GM12878 (cell line): ENCODE data around the gene UBASH3A.

ENCODE experiments used
- ATF7 ChIP-seq: fragments of 450-650 bp; IDR thresholded peaks from 2 replicates; pipeline ENCODE4 v1.6.1; 2016; ENCODE audit warnings: low read depth, mild to moderate bottlenecking
- CHD2 ChIP-seq: IDR thresholded peaks from 2 replicates; pipeline ENCODE4 v1.6.1; 2011; ENCODE audit warnings: low read depth, low read length, improper control_type of control experiment, borderline replicate concordance
- EED ChIP-seq: sonication (generic); IDR thresholded peaks from 2 replicates; pipeline ENCODE4 v1.6.1; 2016; ENCODE audit warnings: antibody characterized with exemption, low read depth
- EP300 ChIP-seq, 2 experiments: fragments of 150-350 bp in 1 of 2; IDR thresholded peaks; 2 replicates each; pipeline ENCODE4 v1.6.1; 2011 to 2012; ENCODE audit warnings: low read depth in 2 of 2, low read length in 2 of 2, borderline replicate concordance in 1 of 2, improper control_type of control experiment in 1 of 2, inconsistent platforms in 1 of 2; ENCODE audit not compliant: control insufficient read depth in 1 of 2
- JUNB ChIP-seq: IDR thresholded peaks from 2 replicates; pipeline ENCODE4 v1.6.1; 2016; ENCODE audit warnings: antibody characterized with exemption, mild to moderate bottlenecking
- MTA2 ChIP-seq: fragments of 450-650 bp; IDR thresholded peaks from 2 replicates; pipeline ENCODE4 v1.6.1; 2016; ENCODE audit warnings: low read depth, mild to moderate bottlenecking, moderate library complexity
- MYC ChIP-seq: IDR thresholded peaks from 2 replicates; pipeline ENCODE4 v1.6.1; 2011; ENCODE audit warnings: mild to moderate bottlenecking, low read length, moderate library complexity, inconsistent platforms; ENCODE audit not compliant: insufficient read depth, insufficient replicate concordance, insufficient read length, severe bottlenecking
- NBN ChIP-seq: fragments of 450-650 bp; IDR thresholded peaks from 2 replicates; pipeline ENCODE4 v1.6.1; 2016
- SRF ChIP-seq, 2 experiments: IDR thresholded peaks; 2 replicates each; pipeline ENCODE4 v1.6.1; 2011; ENCODE audit warnings: low read depth in 2 of 2, low read length in 2 of 2, mild to moderate bottlenecking in 1 of 2, moderate library complexity in 1 of 2
- TF ChIP-seq, protein P1 (sequence below), 3 experiments: IDR thresholded peaks in 2 of 3; conservative IDR thresholded peaks in 1 of 3; 2 replicates each; pipeline ENCODE4 v1.5.1; 2011; ENCODE audit warnings: low read depth in 3 of 3, low read length in 3 of 3, mild to moderate bottlenecking in 3 of 3, control low read depth in 2 of 3, moderate library complexity in 2 of 3, inconsistent platforms in 1 of 3, mixed read lengths in 1 of 3; ENCODE audit not compliant: control insufficient read depth in 2 of 3, insufficient read depth in 1 of 3; ENCODE audit errors: extremely low read depth in 1 of 3
- TF ChIP-seq, protein P2 (sequence below): fragments of 450-650 bp; formaldehyde crosslinking; IDR thresholded peaks from 2 replicates; pipeline ENCODE4 v1.4.0; 2020; ENCODE audit warnings: mild to moderate bottlenecking, moderate library complexity
- TF ChIP-seq, protein P3 (sequence below): IDR thresholded peaks from 2 replicates; pipeline ENCODE4 v1.6.1; 2011; ENCODE audit warnings: mild to moderate bottlenecking, low read depth, low read length, moderate library complexity; ENCODE audit not compliant: insufficient replicate concordance

- TF ChIP-seq NBN (no peak), ATF7 (no peak), MTA2 (no peak), EP300 (IDR thresholded peaks at IDR 0.05; ENCODE audit: borderline replicate concordance in 1 of 2, control insufficient read depth in 1 of 2, low read depth in 2 of 2, low read length in 2 of 2) (no peak), EED (no peak), JUNB (no peak), CHD2 (no peak), MYC (no peak), SRF (IDR thresholded peaks at IDR 0.05; ENCODE audit: low read depth in 2 of 2, low read length in 2 of 2) (no peak)
- TF ChIP-seq, protein P1, sequence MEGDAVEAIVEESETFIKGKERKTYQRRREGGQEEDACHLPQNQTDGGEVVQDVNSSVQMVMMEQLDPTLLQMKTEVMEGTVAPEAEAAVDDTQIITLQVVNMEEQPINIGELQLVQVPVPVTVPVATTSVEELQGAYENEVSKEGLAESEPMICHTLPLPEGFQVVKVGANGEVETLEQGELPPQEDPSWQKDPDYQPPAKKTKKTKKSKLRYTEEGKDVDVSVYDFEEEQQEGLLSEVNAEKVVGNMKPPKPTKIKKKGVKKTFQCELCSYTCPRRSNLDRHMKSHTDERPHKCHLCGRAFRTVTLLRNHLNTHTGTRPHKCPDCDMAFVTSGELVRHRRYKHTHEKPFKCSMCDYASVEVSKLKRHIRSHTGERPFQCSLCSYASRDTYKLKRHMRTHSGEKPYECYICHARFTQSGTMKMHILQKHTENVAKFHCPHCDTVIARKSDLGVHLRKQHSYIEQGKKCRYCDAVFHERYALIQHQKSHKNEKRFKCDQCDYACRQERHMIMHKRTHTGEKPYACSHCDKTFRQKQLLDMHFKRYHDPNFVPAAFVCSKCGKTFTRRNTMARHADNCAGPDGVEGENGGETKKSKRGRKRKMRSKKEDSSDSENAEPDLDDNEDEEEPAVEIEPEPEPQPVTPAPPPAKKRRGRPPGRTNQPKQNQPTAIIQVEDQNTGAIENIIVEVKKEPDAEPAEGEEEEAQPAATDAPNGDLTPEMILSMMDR (IDR thresholded peaks at IDR 0.05 in 2 of 3, conservative IDR thresholded peaks at IDR 0.05 in 1 of 3; ENCODE audit: control insufficient read depth in 2 of 3, extremely low read depth in 1 of 3, insufficient read depth in 1 of 3, low read depth in 3 of 3, low read length in 3 of 3): no peak
- TF ChIP-seq, protein P2, sequence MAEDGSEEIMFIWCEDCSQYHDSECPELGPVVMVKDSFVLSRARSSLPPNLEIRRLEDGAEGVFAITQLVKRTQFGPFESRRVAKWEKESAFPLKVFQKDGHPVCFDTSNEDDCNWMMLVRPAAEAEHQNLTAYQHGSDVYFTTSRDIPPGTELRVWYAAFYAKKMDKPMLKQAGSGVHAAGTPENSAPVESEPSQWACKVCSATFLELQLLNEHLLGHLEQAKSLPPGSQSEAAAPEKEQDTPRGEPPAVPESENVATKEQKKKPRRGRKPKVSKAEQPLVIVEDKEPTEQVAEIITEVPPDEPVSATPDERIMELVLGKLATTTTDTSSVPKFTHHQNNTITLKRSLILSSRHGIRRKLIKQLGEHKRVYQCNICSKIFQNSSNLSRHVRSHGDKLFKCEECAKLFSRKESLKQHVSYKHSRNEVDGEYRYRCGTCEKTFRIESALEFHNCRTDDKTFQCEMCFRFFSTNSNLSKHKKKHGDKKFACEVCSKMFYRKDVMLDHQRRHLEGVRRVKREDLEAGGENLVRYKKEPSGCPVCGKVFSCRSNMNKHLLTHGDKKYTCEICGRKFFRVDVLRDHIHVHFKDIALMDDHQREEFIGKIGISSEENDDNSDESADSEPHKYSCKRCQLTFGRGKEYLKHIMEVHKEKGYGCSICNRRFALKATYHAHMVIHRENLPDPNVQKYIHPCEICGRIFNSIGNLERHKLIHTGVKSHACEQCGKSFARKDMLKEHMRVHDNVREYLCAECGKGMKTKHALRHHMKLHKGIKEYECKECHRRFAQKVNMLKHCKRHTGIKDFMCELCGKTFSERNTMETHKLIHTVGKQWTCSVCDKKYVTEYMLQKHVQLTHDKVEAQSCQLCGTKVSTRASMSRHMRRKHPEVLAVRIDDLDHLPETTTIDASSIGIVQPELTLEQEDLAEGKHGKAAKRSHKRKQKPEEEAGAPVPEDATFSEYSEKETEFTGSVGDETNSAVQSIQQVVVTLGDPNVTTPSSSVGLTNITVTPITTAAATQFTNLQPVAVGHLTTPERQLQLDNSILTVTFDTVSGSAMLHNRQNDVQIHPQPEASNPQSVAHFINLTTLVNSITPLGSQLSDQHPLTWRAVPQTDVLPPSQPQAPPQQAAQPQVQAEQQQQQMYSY (CRISPR knock-in tag): no peak
- TF ChIP-seq, protein P3, sequence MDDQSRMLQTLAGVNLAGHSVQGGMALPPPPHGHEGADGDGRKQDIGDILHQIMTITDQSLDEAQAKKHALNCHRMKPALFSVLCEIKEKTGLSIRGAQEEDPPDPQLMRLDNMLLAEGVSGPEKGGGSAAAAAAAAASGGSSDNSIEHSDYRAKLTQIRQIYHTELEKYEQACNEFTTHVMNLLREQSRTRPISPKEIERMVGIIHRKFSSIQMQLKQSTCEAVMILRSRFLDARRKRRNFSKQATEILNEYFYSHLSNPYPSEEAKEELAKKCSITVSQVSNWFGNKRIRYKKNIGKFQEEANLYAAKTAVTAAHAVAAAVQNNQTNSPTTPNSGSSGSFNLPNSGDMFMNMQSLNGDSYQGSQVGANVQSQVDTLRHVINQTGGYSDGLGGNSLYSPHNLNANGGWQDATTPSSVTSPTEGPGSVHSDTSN: no peak
Observed at GRCh38 chr21:42395302-42395701, 8.4 kb upstream of the UBASH3A start.
